DOHH2 (cell line): Measurements from ENCODE around the gene LAMC2.

Experiments used
- H3F3A ChIP-seq: fragments of 200-600 bp; sonication (generic), shearing (Covaris generic); 2 replicates; pipeline ENCODE4 v1.6.0; 2016; ENCODE audit warnings: antibody characterized with exemption, mild to moderate bottlenecking; ENCODE audit not compliant: control insufficient read depth, insufficient read depth
- H3K27ac ChIP-seq: fragments of 200-600 bp; sonication (generic); 2 replicates; pipeline ENCODE4 v1.5.1; 2014; ENCODE audit warnings: low read depth, mild to moderate bottlenecking, low read length, moderate library complexity
- H3K27me3 ChIP-seq: fragments of 200-600 bp; sonication (generic); 2 replicates; pipeline ENCODE4 v1.6.1; 2014; ENCODE audit warnings: mild to moderate bottlenecking, low read length, mixed read lengths; ENCODE audit not compliant: control insufficient read depth
- H3K36me3 ChIP-seq: fragments of 200-600 bp; sonication (generic); 2 replicates; pipeline ENCODE4 v1.6.1; 2014; ENCODE audit warnings: mild to moderate bottlenecking, low read length, moderate library complexity, mixed read lengths; ENCODE audit not compliant: control insufficient read depth
- H3K4me1 ChIP-seq: fragments of 200-600 bp; sonication (generic); 2 replicates; pipeline ENCODE4 v1.6.1; 2014; ENCODE audit warnings: mild to moderate bottlenecking, low read length, mixed read lengths; ENCODE audit not compliant: control insufficient read depth
- H3K4me2 ChIP-seq: fragments of 200-600 bp; sonication (generic); 2 replicates; pipeline ENCODE4 v1.6.0; 2014; ENCODE audit warnings: mild to moderate bottlenecking, low read length, moderate library complexity
- H3K4me3 ChIP-seq: fragments of 200-600 bp; sonication (generic); 2 replicates; pipeline ENCODE4 v1.5.1; 2014; ENCODE audit warnings: mild to moderate bottlenecking, low read length, mixed read lengths
- H3K79me2 ChIP-seq: fragments of 200-600 bp; sonication (generic); 2 replicates; pipeline ENCODE4 v1.6.1; 2014; ENCODE audit warnings: mild to moderate bottlenecking, low read length, mixed read lengths; ENCODE audit not compliant: control insufficient read depth
- H3K9me2 ChIP-seq: fragments of 200-600 bp; sonication (generic); replicated peaks from 2 replicates; pipeline ENCODE4 v1.6.1; 2014; ENCODE audit warnings: mild to moderate bottlenecking, low read length, mixed read lengths; ENCODE audit not compliant: control insufficient read depth
- H3K9me3 ChIP-seq: fragments of 200-600 bp; sonication (generic); 2 replicates; pipeline ENCODE4 v1.6.1; 2014; ENCODE audit warnings: antibody characterized with exemption, low read length, mixed read lengths; ENCODE audit not compliant: control insufficient read depth, insufficient read depth
- H4K20me1 ChIP-seq: fragments of 200-600 bp; sonication (generic); 2 replicates; pipeline ENCODE4 v1.6.0; 2014; ENCODE audit warnings: low read depth, mild to moderate bottlenecking, antibody characterized with exemption, low read length, moderate library complexity; ENCODE audit not compliant: control insufficient read depth, insufficient read depth
- CTCF ChIP-seq: fragments of 200-600 bp; sonication (generic); IDR thresholded peaks from one replicate; pipeline ENCODE4 v1.5.1; 2014; ENCODE audit warnings: antibody characterized with exemption, mild to moderate bottlenecking, low read depth, low read length; ENCODE audit not compliant: poor library complexity, severe bottlenecking
- EZH2phosphoT487 ChIP-seq: fragments of 200-600 bp; sonication (generic); IDR thresholded peaks from 2 replicates; pipeline ENCODE4 v1.6.1; 2017; ENCODE audit warnings: borderline replicate concordance, mild to moderate bottlenecking, antibody characterized with exemption, low read length, moderate library complexity, mixed read lengths

LAMC2 gene

GRCh38 chr1:183230413-183230812 lies 44.3 kb downstream of the LAMC2 start:
- Histone ChIP-seq H4K20me1 (no peaks in the 10 kb centered on the region), H3K79me2 (no peaks in the 10 kb centered on the region), H3F3A (no peaks in the 10 kb centered on the region), H3K27ac (no peak overlapping the region), H3K9me2 (no peaks in the 10 kb centered on the region), H3K9me3 (no peaks in the 10 kb centered on the region), H3K36me3 (no peaks in the 10 kb centered on the region), H3K27me3 (peaks cover 13% of the 10 kb centered on the region), H3K4me3 (no peak overlapping the region), H3K4me2 (no peak overlapping the region), H3K4me1 (no peaks in the 10 kb centered on the region)
- TF ChIP-seq CTCF (no peak), EZH2phosphoT487 (no peak)

- Histone ChIP-seq H3K27me3 (peaks cover 5% of the 10 kb centered on the region), H3K27ac (no peak overlapping the region), H3K4me1 (no peaks in the 10 kb centered on the region), H3K9me2 (no peaks in the 10 kb centered on the region), H3K4me3 (no peak overlapping the region), H3K79me2 (no peaks in the 10 kb centered on the region), H3K4me2 (no peak overlapping the region), H3K9me3 (no peaks in the 10 kb centered on the region), H4K20me1 (no peaks in the 10 kb centered on the region), H3K36me3 (no peaks in the 10 kb centered on the region), H3F3A (no peaks in the 10 kb centered on the region)
- TF ChIP-seq EZH2phosphoT487 (no peak), CTCF (no peak)
Observed at GRCh38 chr1:183231545-183231944, 45.5 kb downstream of the LAMC2 start.

- Histone ChIP-seq H4K20me1 (no peaks in the 10 kb centered on the region), H3K4me3 (no peak overlapping the region), H3K9me3 (no peaks in the 10 kb centered on the region), H3F3A (no peaks in the 10 kb centered on the region), H3K27me3 (no peaks in the 10 kb centered on the region), H3K36me3 (no peaks in the 10 kb centered on the region), H3K27ac (no peak overlapping the region), H3K4me1 (no peaks in the 10 kb centered on the region), H3K9me2 (no peaks in the 10 kb centered on the region), H3K79me2 (no peaks in the 10 kb centered on the region), H3K4me2 (no peak overlapping the region)
- TF ChIP-seq EZH2phosphoT487, result no peak
- TF ChIP-seq CTCF, result no peak
Observed at GRCh38 chr1:183233113-183233512, 47.0 kb downstream of the LAMC2 start.
